Esophagus (tissue), 2 donors: ENCODE data around the gene MSI2. TPM values are rescaled to one million over a fixed set of nuclear protein-coding genes. Genes with fewer than 3 reads are reported as not detected.

Experiments
- H3K27ac ChIP-seq, 2 donors: one replicate each; pipeline ENCODE4 v1.5.1; 2013; ENCODE audit warnings: low read depth in 2 of 2, mild to moderate bottlenecking in 2 of 2, inconsistent platforms in 1 of 2, low read length in 1 of 2, moderate library complexity in 1 of 2
- H3K27me3 ChIP-seq, 2 donors: one replicate each; pipeline ENCODE4 v1.6.1; 2013; ENCODE audit warnings: low read length in 2 of 2, control low read depth in 1 of 2, mild to moderate bottlenecking in 1 of 2; ENCODE audit not compliant: insufficient read depth in 2 of 2, control insufficient read depth in 1 of 2
- H3K36me3 ChIP-seq, 2 donors: one replicate each; pipeline ENCODE4 v1.6.1; 2013; ENCODE audit warnings: low read length in 1 of 2; ENCODE audit not compliant: control insufficient read depth in 2 of 2, insufficient read depth in 2 of 2
- H3K4me1 ChIP-seq, 2 donors: one replicate each; pipeline ENCODE4 v1.6.1; 2013; ENCODE audit warnings: low read length in 1 of 2; ENCODE audit not compliant: control insufficient read depth in 2 of 2, insufficient read depth in 2 of 2
- H3K4me3 ChIP-seq, 2 donors: one replicate each; pipeline ENCODE4 v1.5.1; 2013; ENCODE audit warnings: low read length in 2 of 2, mild to moderate bottlenecking in 2 of 2, low read depth in 1 of 2, moderate library complexity in 1 of 2
- H3K9me3 ChIP-seq, 2 donors: one replicate each; pipeline ENCODE4 v1.6.1; 2013; ENCODE audit warnings: mild to moderate bottlenecking in 2 of 2, low read depth in 1 of 2, low read length in 1 of 2, moderate library complexity in 1 of 2; ENCODE audit not compliant: control insufficient read depth in 2 of 2, insufficient read depth in 1 of 2
- WGBS, 2 donors: extraction: QIAGEN DNeasy Blood & Tissue Kit; methylation state at CpG; one replicate each; pipeline ENCODE4 v1.1.7; 2013; 5-methylcytosine and 5-hydroxymethylcytosine counted together
- polyA plus RNA-seq, 2 donors: library from polyadenylated mRNA; stranded (reverse); fragments of 200-250 nt; gene quantifications; one replicate each; pipeline ENCODE4 v1.2.3, GENCODE V29; 2013
- donor health status: healthy with polysubstance abuse.
- donor health status: Bipolar disorder and iron deficiency.

Gene MSI2
- polyA plus RNA-seq, 2 donors: 7.8 to 8.2 TPM

DNA sequence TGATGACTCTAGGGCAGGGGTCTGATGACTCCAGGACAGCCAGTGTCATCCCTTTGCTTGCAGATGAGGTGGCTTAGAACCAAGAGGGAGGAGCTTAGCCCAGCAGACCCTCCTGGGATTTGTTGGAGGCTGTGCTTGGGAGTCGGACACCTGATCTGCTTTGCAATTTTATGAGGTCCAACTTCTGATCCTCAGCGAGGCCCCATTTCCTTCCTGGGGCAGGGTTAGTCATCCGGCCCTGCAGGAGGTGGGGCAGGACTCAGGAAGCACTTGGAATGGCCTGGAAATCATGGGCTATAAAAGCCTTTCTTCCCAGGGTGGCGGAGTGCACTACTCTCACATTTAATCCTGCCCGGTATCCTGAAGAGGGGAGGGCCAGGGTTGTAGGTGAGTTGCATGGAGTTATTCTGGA, 168.5 kb downstream of the MSI2 start:
- 63 to 74% methylated on average over 5 of the region's 5 CpGs for WGBS, 2 donors
- H3K27ac ChIP-seq: no peak overlapping the region
- peaks cover 0 to 2% of the 10 kb centered on the region in 2 donors for H3K36me3 ChIP-seq
- H3K9me3 ChIP-seq: no peaks in the 10 kb centered on the region
- peaks cover 0 to 3% of the 10 kb centered on the region in 2 donors for H3K4me1 ChIP-seq
- H3K4me3 ChIP-seq: no peak overlapping the region
- no peaks in the 10 kb centered on the region for H3K27me3 ChIP-seq

DNA sequence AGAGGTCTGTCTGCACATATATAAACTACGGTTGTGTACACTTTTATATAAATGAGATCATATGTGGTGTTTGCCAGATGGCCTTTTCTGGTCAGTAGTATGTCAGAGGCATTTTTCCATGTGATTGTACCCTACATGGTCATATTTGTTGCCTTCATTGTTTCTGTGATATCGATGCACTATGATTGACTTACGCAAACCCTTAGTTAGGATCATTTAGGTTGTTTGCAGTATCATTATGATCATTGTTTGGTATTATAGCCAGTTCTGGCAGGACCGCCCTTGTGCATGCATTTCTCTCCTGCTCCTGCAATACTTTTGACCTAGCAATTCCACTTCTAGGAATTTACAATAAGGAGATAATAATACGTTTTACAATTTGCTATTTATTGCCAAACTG, 169.1 kb downstream of the MSI2 start:
- no peaks in the 10 kb centered on the region for H3K27me3 ChIP-seq
- H3K27ac ChIP-seq: no peak overlapping the region
- WGBS, 2 donors: 79 to 80% methylated on average over 5 of the region's 5 CpGs

DNA sequence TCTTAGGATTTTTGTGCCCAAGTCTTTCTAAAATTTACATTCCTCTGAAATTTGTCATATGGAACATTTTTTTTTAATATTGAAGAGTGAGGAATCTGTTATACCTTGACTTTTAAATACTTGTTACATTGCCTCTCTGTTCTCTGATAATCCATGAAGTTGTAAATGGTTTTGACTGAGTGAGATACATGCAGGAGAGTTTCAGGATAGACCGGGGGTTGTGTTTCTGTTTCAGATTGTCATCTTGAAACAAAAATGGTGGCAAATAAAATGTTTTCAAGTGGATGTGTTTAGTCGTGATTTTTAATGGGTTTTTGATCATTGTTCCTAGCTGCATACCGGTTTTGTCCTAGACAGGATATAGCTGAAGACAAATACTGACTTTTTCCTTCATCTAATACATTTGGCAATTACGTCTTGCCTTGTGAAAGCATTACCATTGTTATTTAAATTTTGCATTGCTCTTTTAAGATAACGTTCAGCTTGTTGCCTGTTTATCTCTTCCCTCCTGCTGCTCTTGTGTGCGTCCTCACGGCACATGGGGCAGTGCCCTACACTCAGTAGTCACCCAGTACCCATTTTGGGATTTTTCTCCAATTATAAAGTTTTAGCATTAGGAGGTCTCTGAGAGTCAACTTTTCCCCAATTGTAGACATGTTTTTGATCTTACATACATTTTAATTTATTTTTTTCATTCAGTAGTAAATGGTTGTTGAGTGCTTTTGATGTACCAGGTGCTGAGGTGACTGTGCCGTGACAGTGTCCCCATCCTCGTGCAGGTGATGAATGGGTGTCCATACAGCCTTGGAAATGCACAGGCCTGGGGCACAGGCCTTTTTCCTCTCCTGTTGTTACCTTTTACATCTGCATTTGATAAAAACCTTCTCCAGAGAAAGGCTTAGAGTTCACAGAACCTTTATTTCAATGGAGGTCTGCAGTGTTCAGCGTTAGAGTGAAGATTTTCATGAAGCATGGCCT, 169.9 kb downstream of the MSI2 start:
- Histone ChIP-seq H3K36me3 (peaks cover 0 to 2% of the 10 kb centered on the region in 2 donors), H3K9me3 (no peaks in the 10 kb centered on the region), H3K27me3 (no peaks in the 10 kb centered on the region), H3K4me3 (no peak overlapping the region), H3K4me1 (peaks cover 0 to 3% of the 10 kb centered on the region in 2 donors), H3K27ac (no peak overlapping the region)
- WGBS, 2 donors: 85 to 87% methylated on average over 10 of the region's 10 CpGs

More for the DNA sequence above, 169.1 kb downstream of the MSI2 start:
- Histone ChIP-seq H3K36me3 (peaks cover 0 to 2% of the 10 kb centered on the region in 2 donors), H3K4me3 (no peak overlapping the region), H3K4me1 (peaks cover 0 to 3% of the 10 kb centered on the region in 2 donors), H3K9me3 (no peaks in the 10 kb centered on the region)

DNA sequence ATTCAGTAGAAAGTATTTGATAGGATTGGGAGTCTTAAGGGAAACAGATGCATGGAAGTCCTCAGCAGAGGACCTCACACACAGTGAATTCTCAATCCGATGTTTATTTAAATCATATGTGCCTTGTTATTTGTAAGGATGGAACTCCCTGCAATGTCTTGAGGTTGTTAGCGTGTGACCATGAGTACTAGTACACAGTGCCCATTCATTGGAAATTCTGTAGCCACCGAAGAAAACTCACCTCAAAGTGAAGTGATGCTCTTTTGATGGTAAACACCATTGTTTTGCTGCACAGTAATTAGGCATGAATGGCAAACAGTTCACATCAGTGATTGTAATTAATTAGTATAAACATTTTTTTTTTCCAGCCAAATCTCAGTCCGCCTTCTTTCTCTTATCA, 173.6 kb downstream of the MSI2 start:
- 96 to 98% methylated on average over 4 of the region's 4 CpGs for WGBS, 2 donors
- Histone ChIP-seq H3K27me3 (no peaks in the 10 kb centered on the region), H3K27ac (no peak overlapping the region), H3K36me3 (peaks cover 0 to 4% of the 10 kb centered on the region in 2 donors), H3K4me1 (no peaks in the 10 kb centered on the region), H3K9me3 (no peaks in the 10 kb centered on the region), H3K4me3 (no peak overlapping the region)

DNA sequence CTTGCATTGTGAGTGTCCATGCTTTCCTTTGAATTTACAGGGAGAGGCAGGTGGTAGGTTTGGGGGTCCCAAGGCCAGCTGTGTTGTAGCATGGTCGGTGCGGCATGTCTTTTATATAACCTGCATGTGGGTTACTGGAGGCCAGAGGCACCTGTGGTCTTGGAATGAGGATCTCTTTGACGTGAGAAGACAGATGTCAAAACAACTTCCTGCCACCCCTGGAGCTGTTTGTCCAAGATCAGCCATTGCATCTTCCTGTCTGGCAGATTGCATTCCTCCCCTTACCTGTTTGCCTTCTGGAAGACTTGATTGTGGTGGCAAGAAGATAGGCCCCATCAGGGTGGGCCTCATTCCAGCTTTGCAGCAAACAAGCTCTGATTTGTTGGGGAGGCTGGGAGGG, 175.1 kb downstream of the MSI2 start:
- no peaks in the 10 kb centered on the region for H3K9me3 ChIP-seq
- WGBS, 2 donors: 78 to 85% methylated on average over 3 of the region's 3 CpGs
- no peak overlapping the region for H3K4me3 ChIP-seq
- peaks cover 0 to 4% of the 10 kb centered on the region in 2 donors for H3K36me3 ChIP-seq
- no peaks in the 10 kb centered on the region for H3K27me3 ChIP-seq
- H3K4me1 ChIP-seq: peaks cover 0 to 1% of the 10 kb centered on the region in 2 donors
- no peak overlapping the region for H3K27ac ChIP-seq

DNA sequence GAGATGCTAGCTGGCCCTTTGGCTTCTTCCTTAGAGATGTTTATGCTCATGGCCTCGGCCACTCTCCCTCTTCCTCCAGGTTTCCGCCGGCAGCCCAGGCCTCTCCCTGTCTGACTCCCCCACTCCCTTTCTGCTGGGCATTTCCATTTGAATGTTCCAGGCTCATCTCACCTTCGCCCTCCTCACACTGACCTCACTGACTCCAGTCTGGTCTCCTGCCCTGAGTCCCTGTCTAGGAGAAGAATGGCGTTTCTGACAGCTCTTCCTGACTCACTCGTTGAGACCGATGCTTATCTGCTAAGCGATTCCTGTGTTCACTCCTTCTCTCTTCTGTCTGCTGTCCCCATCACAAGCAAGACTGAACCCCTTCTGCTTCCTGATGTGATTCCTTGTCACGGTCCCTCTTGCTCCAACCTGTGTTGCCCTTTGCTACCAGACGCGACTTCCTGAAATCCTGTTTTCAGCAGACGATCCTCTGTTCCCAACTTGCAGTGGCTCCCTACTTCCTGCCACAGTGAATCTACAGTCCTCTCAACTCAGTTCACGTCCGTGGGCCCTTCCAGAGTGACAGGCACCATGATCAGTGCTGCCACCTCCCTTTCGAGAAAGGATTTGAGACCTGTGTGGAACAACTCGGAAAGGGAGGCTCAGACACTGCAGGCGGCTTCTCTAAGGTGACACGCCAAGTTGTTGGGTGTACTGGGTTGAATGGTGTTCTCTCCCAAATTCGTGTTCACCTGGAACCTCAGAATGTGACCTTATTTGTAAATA, 176.4 kb downstream of the MSI2 start:
- Histone ChIP-seq H3K27ac (no peak overlapping the region), H3K4me3 (no peak overlapping the region), H3K4me1 (peaks cover 0 to 3% of the 10 kb centered on the region in 2 donors), H3K27me3 (no peaks in the 10 kb centered on the region), H3K36me3 (peaks cover 0 to 4% of the 10 kb centered on the region in 2 donors), H3K9me3 (no peaks in the 10 kb centered on the region)
- 87 to 90% methylated on average over 19 of the region's 19 CpGs for WGBS, 2 donors

DNA sequence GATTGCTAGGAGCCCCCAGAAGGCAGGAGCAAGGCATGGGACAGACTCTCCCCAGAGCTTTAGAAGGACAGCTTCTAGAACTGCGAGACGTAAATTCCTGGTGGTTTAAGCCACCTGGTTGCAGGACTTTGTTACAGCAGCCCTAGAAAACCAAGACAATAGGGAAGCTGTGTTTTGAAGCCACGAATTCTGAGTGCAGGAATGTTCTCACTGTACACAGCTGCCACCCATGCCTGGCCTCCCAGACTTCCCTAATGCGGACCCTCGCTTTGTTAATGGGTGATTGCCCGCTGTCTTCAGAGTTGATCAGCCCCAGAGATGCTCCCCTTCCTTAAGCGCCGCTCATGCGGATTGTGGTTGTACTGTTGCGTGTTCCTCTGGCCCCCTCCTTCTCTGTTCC, 177.1 kb downstream of the MSI2 start:
- peaks cover 0 to 3% of the 10 kb centered on the region in 2 donors for H3K4me1 ChIP-seq
- no peaks in the 10 kb centered on the region for H3K27me3 ChIP-seq
- no peaks in the 10 kb centered on the region for H3K9me3 ChIP-seq
- H3K4me3 ChIP-seq: no peak overlapping the region
- H3K36me3 ChIP-seq: peaks cover 0 to 4% of the 10 kb centered on the region in 2 donors
- no peak overlapping the region for H3K27ac ChIP-seq
- 90 to 95% methylated on average over 10 of the region's 10 CpGs for WGBS, 2 donors

DNA sequence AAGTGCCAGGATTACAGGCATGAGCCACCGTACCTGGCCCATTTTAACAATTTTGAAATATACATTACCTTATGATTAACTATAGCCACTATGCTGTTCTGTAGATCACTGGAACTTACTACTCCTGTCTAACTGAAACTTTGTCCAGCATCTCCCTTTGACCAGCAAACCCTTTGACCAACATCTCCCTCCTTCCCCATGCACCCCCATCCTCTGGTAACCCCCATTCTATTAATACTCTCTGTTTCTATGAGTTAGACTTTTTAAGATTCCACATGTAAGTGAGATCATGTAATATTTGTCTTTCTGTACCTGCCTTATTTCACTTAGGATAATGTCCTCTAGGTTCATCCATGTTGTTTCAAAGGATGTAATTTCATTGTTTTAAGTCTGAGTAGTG, 178.0 kb downstream of the MSI2 start:
- H3K4me3 ChIP-seq: no peak overlapping the region
- H3K27ac ChIP-seq: no peak overlapping the region
- WGBS, 2 donors: 100% methylated on average over 1 of the region's 1 CpG

DNA sequence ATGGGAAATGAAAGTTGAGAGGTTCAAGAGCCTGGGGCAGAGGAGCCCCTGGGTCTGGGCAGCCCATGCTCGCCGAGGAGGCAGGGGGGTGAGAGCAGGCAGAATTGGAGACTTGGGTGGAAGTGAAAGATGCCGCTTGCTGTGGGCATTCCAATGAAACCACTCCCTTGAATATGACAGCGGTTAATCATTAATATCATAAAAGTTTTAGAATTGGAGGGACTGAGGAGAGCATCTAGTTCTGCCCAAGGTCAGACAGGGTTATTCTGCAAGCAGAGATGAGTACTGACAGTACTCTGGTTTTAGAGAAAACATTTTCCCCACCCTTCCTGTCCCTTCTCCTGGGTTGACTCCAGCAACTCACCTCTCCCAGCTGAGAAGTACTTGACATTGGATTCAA, 180.2 kb downstream of the MSI2 start:
- no peak overlapping the region for H3K27ac ChIP-seq
- 85 to 90% methylated on average over 4 of the region's 4 CpGs for WGBS, 2 donors
- H3K27me3 ChIP-seq: no peaks in the 10 kb centered on the region
- H3K4me3 ChIP-seq: no peak overlapping the region
- H3K36me3 ChIP-seq: peaks cover 0 to under 1% of the 10 kb centered on the region in 2 donors
- H3K9me3 ChIP-seq: no peaks in the 10 kb centered on the region
- H3K4me1 ChIP-seq: peaks cover 5 to 6% of the 10 kb centered on the region in 2 donors

More for the DNA sequence above, 178.0 kb downstream of the MSI2 start:
- H3K9me3 ChIP-seq: no peaks in the 10 kb centered on the region
- H3K36me3 ChIP-seq: peaks cover 0 to 2% of the 10 kb centered on the region in 2 donors
- no peaks in the 10 kb centered on the region for H3K27me3 ChIP-seq
- peaks cover 0 to 3% of the 10 kb centered on the region in 2 donors for H3K4me1 ChIP-seq
